Liver (tissue), 9 donors: ENCODE data around the gene ADK. TPM values are rescaled to one million over a fixed set of nuclear protein-coding genes. Genes with fewer than 3 reads are reported as not detected.

Experiments used
- DNase-seq: peaks from one replicate; pipeline ENCODE4 v3.0.0-alpha.2; 2017; ENCODE audit warnings: low spot score
- H3K27ac ChIP-seq, 2 donors: one replicate each; pipeline ENCODE4 v1.7.0; 2013; ENCODE audit warnings: inconsistent platforms in 2 of 2, low read length in 2 of 2, control low read depth in 1 of 2, low read depth in 1 of 2, mild to moderate bottlenecking in 1 of 2
- H3K27me3 ChIP-seq, 4 donors: one replicate each; pipeline versions ENCODE4 v1.6.1 to v1.7.0; 2013; ENCODE audit warnings: low read length in 3 of 4, inconsistent platforms in 1 of 4, mild to moderate bottlenecking in 1 of 4, moderate library complexity in 1 of 4; ENCODE audit not compliant: control insufficient read depth in 4 of 4, insufficient read depth in 4 of 4
- H3K36me3 ChIP-seq, 4 donors: one replicate each; pipeline versions ENCODE4 v1.6.1 to v1.7.0; 2013; ENCODE audit warnings: low read length in 3 of 4, mild to moderate bottlenecking in 3 of 4, low read depth in 1 of 4, moderate library complexity in 1 of 4; ENCODE audit not compliant: control insufficient read depth in 4 of 4, insufficient read depth in 3 of 4
- H3K4me1 ChIP-seq, 4 donors: one replicate each; pipeline versions ENCODE4 v1.6.1 to v1.7.0; 2013; ENCODE audit warnings: low read length in 3 of 4, mild to moderate bottlenecking in 3 of 4, moderate library complexity in 1 of 4; ENCODE audit not compliant: control insufficient read depth in 4 of 4, insufficient read depth in 4 of 4
- H3K4me3 ChIP-seq, 3 donors: one replicate each; pipeline versions ENCODE4 v1.6.1 to v1.7.0; 2013; ENCODE audit warnings: low read length in 3 of 3, control low read depth in 1 of 3, low read depth in 1 of 3, mild to moderate bottlenecking in 1 of 3
- H3K9ac ChIP-seq, 2 donors: one replicate each; pipeline ENCODE4 v1.7.0; 2013; ENCODE audit warnings: low read length in 2 of 2, mild to moderate bottlenecking in 2 of 2, moderate library complexity in 2 of 2, control low read depth in 1 of 2, low read depth in 1 of 2
- H3K9me3 ChIP-seq, 4 donors: one replicate each; pipeline versions ENCODE4 v1.6.1 to v1.7.0; 2013; ENCODE audit warnings: low read length in 3 of 4; ENCODE audit not compliant: control insufficient read depth in 4 of 4
- EGR1 ChIP-seq, 2 donors: IDR thresholded peaks; 2 replicates each; pipeline ENCODE4 v1.6.1; 2016 to 2018; ENCODE audit warnings: antibody characterized with exemption in 2 of 2, low read depth in 2 of 2
- FOXA1 ChIP-seq: IDR thresholded peaks from 2 replicates; pipeline ENCODE4 v1.6.1; 2016; ENCODE audit warnings: antibody characterized with exemption
- FOXA2 ChIP-seq: IDR thresholded peaks from 2 replicates; pipeline ENCODE4 v1.6.1; 2016; ENCODE audit warnings: antibody characterized with exemption
- GABPA ChIP-seq, 2 donors: IDR thresholded peaks in 1 of 2; conservative IDR thresholded peaks in 1 of 2; 2 replicates each; pipeline ENCODE4 v1.6.1; 2016; ENCODE audit warnings: antibody characterized with exemption in 2 of 2, mild to moderate bottlenecking in 1 of 2, moderate library complexity in 1 of 2
- HNF4A ChIP-seq, 2 donors: conservative IDR thresholded peaks; 2 replicates each; pipeline ENCODE4 v1.6.1; 2016; ENCODE audit warnings: antibody characterized with exemption in 2 of 2, mild to moderate bottlenecking in 2 of 2
- HNF4G ChIP-seq: IDR thresholded peaks from 2 replicates; pipeline ENCODE4 v1.6.1; 2016; ENCODE audit warnings: antibody characterized with exemption
- JUND ChIP-seq, 2 donors: IDR thresholded peaks; 2 replicates each; pipeline ENCODE4 v1.6.1; 2016; ENCODE audit warnings: antibody characterized with exemption in 2 of 2
- NR2F2 ChIP-seq: IDR thresholded peaks from 2 replicates; pipeline ENCODE4 v1.6.1; 2016; ENCODE audit warnings: antibody characterized with exemption
- RAD21 ChIP-seq, 2 donors: IDR thresholded peaks; 2 replicates each; pipeline ENCODE4 v1.6.1; 2016; ENCODE audit warnings: antibody characterized with exemption in 2 of 2, mild to moderate bottlenecking in 2 of 2
- RXRA ChIP-seq, 2 donors: IDR thresholded peaks; 2 replicates each; pipeline ENCODE4 v1.6.1; 2017 to 2018; ENCODE audit warnings: antibody characterized with exemption in 2 of 2, mild to moderate bottlenecking in 1 of 2
- SP1 ChIP-seq: IDR thresholded peaks from 2 replicates; pipeline ENCODE4 v1.6.1; 2018; ENCODE audit warnings: antibody characterized with exemption, mild to moderate bottlenecking
- TAF1 ChIP-seq: conservative IDR thresholded peaks from 2 replicates; pipeline ENCODE4 v1.6.1; 2016; ENCODE audit warnings: antibody characterized with exemption, mild to moderate bottlenecking
- YY1 ChIP-seq: IDR thresholded peaks from 2 replicates; pipeline ENCODE4 v1.6.1; 2016; ENCODE audit warnings: antibody characterized with exemption, mild to moderate bottlenecking
- WGBS: extraction: QIAGEN DNeasy Blood & Tissue Kit; methylation state at CpG from one replicate; pipeline ENCODE4 v1.1.7; 2013; 5-methylcytosine and 5-hydroxymethylcytosine counted together
- polyA plus RNA-seq, 2 donors: library from polyadenylated mRNA; stranded (reverse) in 1 of 2; unstranded in 1 of 2; fragments of 200-250 nt in 1 of 2; fragments of >200 nt in 1 of 2; fragmentation: Nextera tagmentation in 1 of 2; extraction: Ambion mirVana in 1 of 2; gene quantifications; one replicate each; pipeline versions ENCODE4 v1.2.1 to v1.2.3, GENCODE V29; 2013 to 2015
- total RNA-seq, 2 donors: library from RNA; depleted of rRNA; stranded (reverse); fragments of >200 nt; gene quantifications; one replicate each; pipeline ENCODE4 v1.2.3, GENCODE V29; 2014
- TF ChIP-seq, protein P1 (sequence below): IDR thresholded peaks from 2 replicates; pipeline ENCODE4 v1.6.1; 2016; ENCODE audit warnings: antibody characterized with exemption, mild to moderate bottlenecking
- TF ChIP-seq, protein P2 (sequence below): IDR thresholded peaks from 2 replicates; pipeline ENCODE4 v1.6.1; 2016; ENCODE audit warnings: antibody characterized with exemption
- TF ChIP-seq, protein P3 (sequence below): IDR thresholded peaks from 2 replicates; pipeline ENCODE4 v1.6.1; 2016; ENCODE audit warnings: antibody characterized with exemption
- TF ChIP-seq, protein P4 (sequence below): fragments of 150-350 bp; IDR thresholded peaks from 2 replicates; pipeline ENCODE4 v1.5.1; 2017; ENCODE audit warnings: improper control_type of control experiment, low read depth, low read length; ENCODE audit not compliant: missing input control
- TF ChIP-seq, protein P5 (sequence below): IDR thresholded peaks from 2 replicates; pipeline ENCODE4 v1.6.1; 2016; ENCODE audit warnings: antibody characterized with exemption
- donor health status: healthy.
- donor health status: healthy.
- donor health status: healthy.
- donor health status: healthy.
- donor health status: healthy.

Gene ADK
- total and polyA plus RNA-seq, 4 donors = 18.0 to 110 (median 65.5) TPM

DNA sequence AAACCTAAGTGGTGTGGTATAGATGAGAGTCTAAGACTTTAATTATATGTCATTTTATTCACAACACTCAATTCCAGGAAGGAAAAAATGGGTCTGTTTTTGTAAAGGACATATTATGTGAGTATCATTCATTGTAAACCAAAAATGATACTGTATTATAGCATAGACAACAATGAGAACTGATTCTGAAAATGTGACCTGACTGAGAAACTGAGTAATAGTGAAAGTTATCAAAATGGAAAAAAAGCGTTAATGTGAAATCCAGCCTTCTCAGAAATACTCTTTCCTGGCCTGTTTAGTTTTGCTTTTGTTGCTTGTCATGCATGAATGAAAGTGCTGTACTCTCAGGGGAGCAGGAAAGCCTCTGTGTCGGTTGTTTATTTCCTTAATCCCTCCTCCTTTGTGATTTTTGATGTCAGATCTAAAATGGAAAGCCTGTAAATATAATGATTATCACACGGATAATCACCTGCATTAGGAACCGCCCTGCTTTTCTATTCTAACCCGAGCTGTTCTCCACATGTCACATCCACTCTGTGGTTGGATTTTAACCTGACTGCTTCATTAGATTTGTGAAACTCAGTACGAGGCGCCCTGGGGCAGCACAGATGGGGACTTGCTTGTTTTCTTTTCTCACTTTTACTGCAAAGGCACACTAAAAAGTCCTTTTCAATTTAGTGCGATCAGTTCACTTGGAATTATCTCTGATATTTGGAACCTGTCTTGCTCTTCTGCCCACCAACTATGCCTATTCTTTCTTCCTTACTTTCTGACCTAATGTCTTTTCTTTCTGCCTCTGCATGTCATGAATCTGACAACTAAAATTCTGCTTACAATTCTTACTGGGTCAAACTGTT lies 434.4 kb downstream of the ADK start:
- Histone ChIP-seq H3K4me1 (peaks cover 2 to 36% (median 28%) of the 10 kb centered on the region in 4 donors), H3K4me3 (peak overlapping the region in 1 of 3 donors; percentile 2), H3K9me3 (no peaks in the 10 kb centered on the region), H3K36me3 (no peaks in the 10 kb centered on the region), H3K27me3 (no peaks in the 10 kb centered on the region), H3K27ac (peak overlapping the region; percentile 69 to 70), H3K9ac (peak overlapping the region in 1 of 2 donors; percentile 59)
- TF ChIP-seq HNF4A (conservative IDR thresholded peaks at IDR 0.05) = no peak
- TF ChIP-seq, protein P1, sequence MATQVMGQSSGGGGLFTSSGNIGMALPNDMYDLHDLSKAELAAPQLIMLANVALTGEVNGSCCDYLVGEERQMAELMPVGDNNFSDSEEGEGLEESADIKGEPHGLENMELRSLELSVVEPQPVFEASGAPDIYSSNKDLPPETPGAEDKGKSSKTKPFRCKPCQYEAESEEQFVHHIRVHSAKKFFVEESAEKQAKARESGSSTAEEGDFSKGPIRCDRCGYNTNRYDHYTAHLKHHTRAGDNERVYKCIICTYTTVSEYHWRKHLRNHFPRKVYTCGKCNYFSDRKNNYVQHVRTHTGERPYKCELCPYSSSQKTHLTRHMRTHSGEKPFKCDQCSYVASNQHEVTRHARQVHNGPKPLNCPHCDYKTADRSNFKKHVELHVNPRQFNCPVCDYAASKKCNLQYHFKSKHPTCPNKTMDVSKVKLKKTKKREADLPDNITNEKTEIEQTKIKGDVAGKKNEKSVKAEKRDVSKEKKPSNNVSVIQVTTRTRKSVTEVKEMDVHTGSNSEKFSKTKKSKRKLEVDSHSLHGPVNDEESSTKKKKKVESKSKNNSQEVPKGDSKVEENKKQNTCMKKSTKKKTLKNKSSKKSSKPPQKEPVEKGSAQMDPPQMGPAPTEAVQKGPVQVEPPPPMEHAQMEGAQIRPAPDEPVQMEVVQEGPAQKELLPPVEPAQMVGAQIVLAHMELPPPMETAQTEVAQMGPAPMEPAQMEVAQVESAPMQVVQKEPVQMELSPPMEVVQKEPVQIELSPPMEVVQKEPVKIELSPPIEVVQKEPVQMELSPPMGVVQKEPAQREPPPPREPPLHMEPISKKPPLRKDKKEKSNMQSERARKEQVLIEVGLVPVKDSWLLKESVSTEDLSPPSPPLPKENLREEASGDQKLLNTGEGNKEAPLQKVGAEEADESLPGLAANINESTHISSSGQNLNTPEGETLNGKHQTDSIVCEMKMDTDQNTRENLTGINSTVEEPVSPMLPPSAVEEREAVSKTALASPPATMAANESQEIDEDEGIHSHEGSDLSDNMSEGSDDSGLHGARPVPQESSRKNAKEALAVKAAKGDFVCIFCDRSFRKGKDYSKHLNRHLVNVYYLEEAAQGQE = peak; percentile 61
- TF ChIP-seq, protein P2, sequence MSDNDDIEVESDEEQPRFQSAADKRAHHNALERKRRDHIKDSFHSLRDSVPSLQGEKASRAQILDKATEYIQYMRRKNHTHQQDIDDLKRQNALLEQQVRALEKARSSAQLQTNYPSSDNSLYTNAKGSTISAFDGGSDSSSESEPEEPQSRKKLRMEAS = peak; percentile 6
- TF ChIP-seq RAD21 (IDR thresholded peaks at IDR 0.05) = peak in 1 of 2 donors; percentile 5
- TF ChIP-seq YY1 = peak; percentile 42
- TF ChIP-seq TAF1 = no peak
- no peak for TF ChIP-seq EGR1 (IDR thresholded peaks at IDR 0.05; ENCODE audit: low read depth in 2 of 2)
- peak; percentile 43 for TF ChIP-seq SP1
- TF ChIP-seq JUND (IDR thresholded peaks at IDR 0.05) = no peak
- TF ChIP-seq, protein P3, sequence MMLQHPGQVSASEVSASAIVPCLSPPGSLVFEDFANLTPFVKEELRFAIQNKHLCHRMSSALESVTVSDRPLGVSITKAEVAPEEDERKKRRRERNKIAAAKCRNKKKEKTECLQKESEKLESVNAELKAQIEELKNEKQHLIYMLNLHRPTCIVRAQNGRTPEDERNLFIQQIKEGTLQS = no peak
- TF ChIP-seq FOXA1 = no peak
- peak in 1 of 2 donors; percentile 8 for TF ChIP-seq GABPA (IDR thresholded peaks at IDR 0.05 in 1 of 2, conservative IDR thresholded peaks at IDR 0.05 in 1 of 2)
- TF ChIP-seq, protein P4, sequence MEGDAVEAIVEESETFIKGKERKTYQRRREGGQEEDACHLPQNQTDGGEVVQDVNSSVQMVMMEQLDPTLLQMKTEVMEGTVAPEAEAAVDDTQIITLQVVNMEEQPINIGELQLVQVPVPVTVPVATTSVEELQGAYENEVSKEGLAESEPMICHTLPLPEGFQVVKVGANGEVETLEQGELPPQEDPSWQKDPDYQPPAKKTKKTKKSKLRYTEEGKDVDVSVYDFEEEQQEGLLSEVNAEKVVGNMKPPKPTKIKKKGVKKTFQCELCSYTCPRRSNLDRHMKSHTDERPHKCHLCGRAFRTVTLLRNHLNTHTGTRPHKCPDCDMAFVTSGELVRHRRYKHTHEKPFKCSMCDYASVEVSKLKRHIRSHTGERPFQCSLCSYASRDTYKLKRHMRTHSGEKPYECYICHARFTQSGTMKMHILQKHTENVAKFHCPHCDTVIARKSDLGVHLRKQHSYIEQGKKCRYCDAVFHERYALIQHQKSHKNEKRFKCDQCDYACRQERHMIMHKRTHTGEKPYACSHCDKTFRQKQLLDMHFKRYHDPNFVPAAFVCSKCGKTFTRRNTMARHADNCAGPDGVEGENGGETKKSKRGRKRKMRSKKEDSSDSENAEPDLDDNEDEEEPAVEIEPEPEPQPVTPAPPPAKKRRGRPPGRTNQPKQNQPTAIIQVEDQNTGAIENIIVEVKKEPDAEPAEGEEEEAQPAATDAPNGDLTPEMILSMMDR = no peak
- no peak for TF ChIP-seq RXRA (IDR thresholded peaks at IDR 0.05)
- TF ChIP-seq HNF4G = no peak
- TF ChIP-seq FOXA2 = no peak
- TF ChIP-seq NR2F2 = no peak
- TF ChIP-seq, protein P5, sequence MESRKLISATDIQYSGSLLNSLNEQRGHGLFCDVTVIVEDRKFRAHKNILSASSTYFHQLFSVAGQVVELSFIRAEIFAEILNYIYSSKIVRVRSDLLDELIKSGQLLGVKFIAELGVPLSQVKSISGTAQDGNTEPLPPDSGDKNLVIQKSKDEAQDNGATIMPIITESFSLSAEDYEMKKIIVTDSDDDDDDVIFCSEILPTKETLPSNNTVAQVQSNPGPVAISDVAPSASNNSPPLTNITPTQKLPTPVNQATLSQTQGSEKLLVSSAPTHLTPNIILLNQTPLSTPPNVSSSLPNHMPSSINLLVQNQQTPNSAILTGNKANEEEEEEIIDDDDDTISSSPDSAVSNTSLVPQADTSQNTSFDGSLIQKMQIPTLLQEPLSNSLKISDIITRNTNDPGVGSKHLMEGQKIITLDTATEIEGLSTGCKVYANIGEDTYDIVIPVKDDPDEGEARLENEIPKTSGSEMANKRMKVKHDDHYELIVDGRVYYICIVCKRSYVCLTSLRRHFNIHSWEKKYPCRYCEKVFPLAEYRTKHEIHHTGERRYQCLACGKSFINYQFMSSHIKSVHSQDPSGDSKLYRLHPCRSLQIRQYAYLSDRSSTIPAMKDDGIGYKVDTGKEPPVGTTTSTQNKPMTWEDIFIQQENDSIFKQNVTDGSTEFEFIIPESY = no peak
- DNase-seq = no peak
- 10% methylated on average over 8 of the region's 8 CpGs for WGBS
